ENCODE results near the gene IL1RL2.

Gene IL1RL2

DNA sequence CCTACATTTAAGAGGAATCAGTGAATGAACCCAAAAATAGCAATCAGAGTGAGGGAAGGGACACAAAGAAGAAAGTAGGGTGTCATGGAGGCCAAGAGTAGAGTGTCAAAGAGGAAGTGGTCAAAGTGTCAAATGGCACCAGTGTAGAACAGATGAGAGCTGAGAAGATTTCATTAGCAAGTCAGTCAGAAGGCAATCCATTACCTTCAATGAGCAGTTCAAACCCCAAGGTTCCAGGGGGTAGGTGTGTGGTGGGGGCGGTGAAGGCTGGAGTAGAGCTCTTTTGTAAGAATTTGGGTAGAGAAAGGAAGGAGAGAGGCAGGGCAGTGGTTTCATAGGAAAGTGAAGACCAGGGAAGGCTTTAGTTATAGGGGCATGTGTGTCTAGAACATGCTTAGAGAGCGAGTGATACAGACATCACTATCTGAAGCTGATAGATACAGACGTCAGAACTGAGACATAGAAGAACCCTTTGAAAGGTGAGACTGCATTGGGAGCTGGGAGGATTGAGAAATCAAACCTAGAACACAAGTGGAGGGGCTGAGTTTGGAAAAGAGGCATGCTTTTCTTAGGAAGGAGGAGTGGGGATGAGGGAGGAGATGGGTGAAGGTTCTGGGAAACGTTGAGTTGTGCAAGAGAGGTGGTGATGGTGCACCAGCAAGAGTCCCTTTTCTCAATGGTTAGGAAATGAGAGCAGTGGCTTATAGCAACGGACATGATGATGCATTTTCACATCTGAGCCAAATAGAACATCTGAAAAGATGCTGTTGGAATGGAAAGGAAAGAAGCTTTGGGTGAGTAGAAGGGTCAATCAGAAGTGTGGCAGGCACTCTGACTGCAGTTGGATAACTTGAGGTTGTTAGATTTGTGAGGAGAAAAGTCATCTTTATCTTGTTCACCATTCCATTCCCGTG is 75.7 kb downstream of the IL1RL2 start:
- Histone ChIP-seq H3K36me3 (ENCODE audit: control insufficient read depth in 1 of 2, insufficient read depth in 2 of 2, low read length in 2 of 2) (no peaks in the 10 kb centered on the region), H3K9me3 (ENCODE audit: control insufficient read depth in 1 of 2, low read length in 2 of 2) (no peaks in the 10 kb centered on the region), H3K27me3 (ENCODE audit: control insufficient read depth in 1 of 2, insufficient read depth in 2 of 2, low read length in 2 of 2) (peaks cover 0 to 3% of the 10 kb centered on the region in 2 donors), H3K9ac (ENCODE audit: low read depth in 1 of 2, low read length in 2 of 2) (no peak overlapping the region), H3K4me3 (ENCODE audit: low read depth in 1 of 2, low read length in 2 of 2) (no peak overlapping the region), H3K27ac (ENCODE audit: low read depth, low read length) (no peak overlapping the region), H3K4me1 (ENCODE audit: control insufficient read depth in 1 of 2, insufficient read depth in 2 of 2, low read length in 2 of 2) (no peaks in the 10 kb centered on the region)

DNA sequence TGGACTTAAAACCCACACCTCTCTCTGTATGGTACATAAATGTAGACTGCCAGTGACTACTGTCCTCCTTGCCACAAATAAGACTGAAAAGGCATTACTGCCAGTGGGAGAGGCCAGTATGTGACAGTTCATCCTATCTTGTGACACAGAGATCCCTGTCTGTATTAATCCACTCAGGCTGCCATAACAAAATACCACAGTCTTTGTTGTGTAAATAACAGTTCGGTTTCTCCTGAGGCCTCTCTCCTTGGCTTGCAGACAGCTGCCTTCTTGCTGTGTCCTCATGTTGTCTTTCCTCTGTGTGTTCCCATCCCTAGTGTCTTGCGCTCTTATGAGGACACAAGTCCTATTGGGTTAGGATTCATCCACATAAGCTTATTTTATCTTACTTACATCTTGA is 78.1 kb downstream of the IL1RL2 start:
- no peaks in the 10 kb centered on the region for H3K36me3 ChIP-seq (ENCODE audit: control insufficient read depth in 1 of 2, insufficient read depth in 2 of 2, low read length in 2 of 2)
- no peaks in the 10 kb centered on the region for H3K4me1 ChIP-seq (ENCODE audit: control insufficient read depth in 1 of 2, insufficient read depth in 2 of 2, low read length in 2 of 2)
- no peak overlapping the region for H3K27ac ChIP-seq (ENCODE audit: low read depth, low read length)
- no peak overlapping the region for H3K9ac ChIP-seq (ENCODE audit: low read depth in 1 of 2, low read length in 2 of 2)
- H3K9me3 ChIP-seq (ENCODE audit: control insufficient read depth in 1 of 2, low read length in 2 of 2), result no peaks in the 10 kb centered on the region
- peaks cover 0 to 3% of the 10 kb centered on the region in 2 donors for H3K27me3 ChIP-seq (ENCODE audit: control insufficient read depth in 1 of 2, insufficient read depth in 2 of 2, low read length in 2 of 2)
- no peak overlapping the region for H3K4me3 ChIP-seq (ENCODE audit: low read depth in 1 of 2, low read length in 2 of 2)

- Histone ChIP-seq H3K4me3 (ENCODE audit: low read depth in 1 of 2, low read length in 2 of 2) (no peak overlapping the region), H3K36me3 (ENCODE audit: control insufficient read depth in 1 of 2, insufficient read depth in 2 of 2, low read length in 2 of 2) (no peaks in the 10 kb centered on the region), H3K27ac (ENCODE audit: low read depth, low read length) (no peak overlapping the region)
Measured at GRCh38 chr2:102266204-102266603, 79.4 kb downstream of the IL1RL2 start.

GRCh38 chr2:102267774-102268173 is 81.0 kb downstream of the IL1RL2 start:
- no peaks in the 10 kb centered on the region for H3K27me3 ChIP-seq (ENCODE audit: control insufficient read depth in 1 of 2, insufficient read depth in 2 of 2, low read length in 2 of 2)
- no peaks in the 10 kb centered on the region for H3K4me1 ChIP-seq (ENCODE audit: control insufficient read depth in 1 of 2, insufficient read depth in 2 of 2, low read length in 2 of 2)
- no peaks in the 10 kb centered on the region for H3K36me3 ChIP-seq (ENCODE audit: control insufficient read depth in 1 of 2, insufficient read depth in 2 of 2, low read length in 2 of 2)
- H3K9ac ChIP-seq (ENCODE audit: low read depth in 1 of 2, low read length in 2 of 2), result no peak overlapping the region
- H3K27ac ChIP-seq (ENCODE audit: low read depth, low read length), result no peak overlapping the region
- H3K4me3 ChIP-seq (ENCODE audit: low read depth in 1 of 2, low read length in 2 of 2), result no peak overlapping the region
- no peaks in the 10 kb centered on the region for H3K9me3 ChIP-seq (ENCODE audit: control insufficient read depth in 1 of 2, low read length in 2 of 2)

More at GRCh38 chr2:102266204-102266603, 79.4 kb downstream of the IL1RL2 start:
- Histone ChIP-seq H3K9me3 (ENCODE audit: control insufficient read depth in 1 of 2, low read length in 2 of 2) (no peaks in the 10 kb centered on the region), H3K9ac (ENCODE audit: low read depth in 1 of 2, low read length in 2 of 2) (no peak overlapping the region), H3K27me3 (ENCODE audit: control insufficient read depth in 1 of 2, insufficient read depth in 2 of 2, low read length in 2 of 2) (peaks cover 0 to 1% of the 10 kb centered on the region in 2 donors), H3K4me1 (ENCODE audit: control insufficient read depth in 1 of 2, insufficient read depth in 2 of 2, low read length in 2 of 2) (no peaks in the 10 kb centered on the region)

DNA sequence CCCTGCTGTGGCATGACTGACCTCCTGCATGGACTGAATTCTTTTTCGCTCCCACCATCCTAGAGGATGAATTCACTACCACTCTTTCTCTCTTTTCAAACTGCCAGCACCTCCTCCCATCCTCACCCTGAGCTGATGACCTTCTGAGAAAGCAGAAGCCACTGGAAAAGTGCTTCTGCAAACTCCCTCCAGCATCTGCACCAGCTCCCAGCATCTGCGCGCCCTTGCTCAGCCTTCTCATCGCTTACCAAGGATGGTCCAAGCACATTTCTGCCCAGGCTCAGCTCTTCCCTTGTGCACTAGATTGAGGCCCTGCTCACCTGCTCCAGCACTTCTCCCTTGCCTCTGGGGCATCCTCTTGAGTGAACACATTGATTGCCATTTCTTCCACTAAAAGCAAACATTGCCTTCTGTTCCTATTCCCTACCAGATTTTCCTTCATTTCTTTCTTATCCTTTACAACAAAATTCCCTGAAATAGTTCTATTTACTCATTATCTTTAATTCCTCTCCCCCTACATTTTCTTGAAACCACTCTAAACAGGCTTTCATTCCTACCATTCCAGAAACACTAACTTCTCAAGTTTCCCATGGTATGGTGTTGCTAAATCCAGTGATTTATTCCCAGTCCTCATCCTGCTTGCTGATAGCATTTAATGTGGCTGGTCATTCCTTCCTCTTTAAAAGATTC is 81.8 kb downstream of the IL1RL2 start:
- H3K9me3 ChIP-seq (ENCODE audit: control insufficient read depth in 1 of 2, low read length in 2 of 2), result no peaks in the 10 kb centered on the region
- no peak overlapping the region for H3K9ac ChIP-seq (ENCODE audit: low read depth in 1 of 2, low read length in 2 of 2)
- no peak overlapping the region for H3K27ac ChIP-seq (ENCODE audit: low read depth, low read length)
- no peaks in the 10 kb centered on the region for H3K36me3 ChIP-seq (ENCODE audit: control insufficient read depth in 1 of 2, insufficient read depth in 2 of 2, low read length in 2 of 2)
- no peaks in the 10 kb centered on the region for H3K4me1 ChIP-seq (ENCODE audit: control insufficient read depth in 1 of 2, insufficient read depth in 2 of 2, low read length in 2 of 2)
- no peak overlapping the region for H3K4me3 ChIP-seq (ENCODE audit: low read depth in 1 of 2, low read length in 2 of 2)
- no peaks in the 10 kb centered on the region for H3K27me3 ChIP-seq (ENCODE audit: control insufficient read depth in 1 of 2, insufficient read depth in 2 of 2, low read length in 2 of 2)

DNA sequence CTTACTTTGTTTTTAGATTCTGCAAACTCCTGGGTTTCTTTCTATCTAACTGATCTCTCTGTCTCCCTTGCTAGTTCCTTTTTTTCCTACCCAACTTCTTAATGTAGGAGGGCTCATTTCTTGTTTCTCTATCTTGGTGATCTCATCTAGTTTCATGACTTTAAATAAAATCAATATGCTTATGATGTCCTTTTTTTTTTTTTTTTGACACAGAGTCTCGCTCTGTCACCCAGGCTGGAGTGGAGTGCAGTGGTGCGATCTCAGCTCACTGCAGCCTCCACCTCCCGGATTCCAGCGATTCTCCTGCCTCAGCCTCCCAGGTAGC is 82.3 kb downstream of the IL1RL2 start:
- no peaks in the 10 kb centered on the region for H3K27me3 ChIP-seq (ENCODE audit: control insufficient read depth in 1 of 2, insufficient read depth in 2 of 2, low read length in 2 of 2)
- H3K36me3 ChIP-seq (ENCODE audit: control insufficient read depth in 1 of 2, insufficient read depth in 2 of 2, low read length in 2 of 2), result no peaks in the 10 kb centered on the region
- H3K9ac ChIP-seq (ENCODE audit: low read depth in 1 of 2, low read length in 2 of 2), result no peak overlapping the region
- no peak overlapping the region for H3K4me3 ChIP-seq (ENCODE audit: low read depth in 1 of 2, low read length in 2 of 2)
- H3K4me1 ChIP-seq (ENCODE audit: control insufficient read depth in 1 of 2, insufficient read depth in 2 of 2, low read length in 2 of 2), result no peaks in the 10 kb centered on the region
- H3K27ac ChIP-seq (ENCODE audit: low read depth, low read length), result no peak overlapping the region
- H3K9me3 ChIP-seq (ENCODE audit: control insufficient read depth in 1 of 2, low read length in 2 of 2), result no peaks in the 10 kb centered on the region

DNA sequence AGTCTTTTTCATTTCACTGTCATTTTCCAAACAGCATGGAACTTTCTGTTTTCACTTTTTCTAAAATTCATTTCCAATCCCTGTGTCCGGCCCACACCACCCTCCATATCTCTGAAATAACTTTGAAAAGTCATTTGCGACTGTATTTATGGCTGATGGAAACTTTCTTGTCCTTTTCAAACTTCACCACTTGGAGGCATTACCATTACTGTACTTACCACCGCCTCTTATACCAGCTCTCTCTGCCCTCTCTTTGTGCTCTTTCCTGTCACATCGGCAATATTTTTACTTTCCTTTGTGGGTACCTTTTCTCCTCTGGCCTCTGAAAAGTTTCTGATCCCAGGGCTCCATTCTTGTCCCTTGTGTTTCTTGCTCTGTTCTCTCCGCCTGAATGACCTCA is 85.0 kb downstream of the IL1RL2 start:
- no peak overlapping the region for H3K9ac ChIP-seq (ENCODE audit: low read depth in 1 of 2, low read length in 2 of 2)
- no peaks in the 10 kb centered on the region for H3K36me3 ChIP-seq (ENCODE audit: control insufficient read depth in 1 of 2, insufficient read depth in 2 of 2, low read length in 2 of 2)
- no peak overlapping the region for H3K4me3 ChIP-seq (ENCODE audit: low read depth in 1 of 2, low read length in 2 of 2)
- no peaks in the 10 kb centered on the region for H3K27me3 ChIP-seq (ENCODE audit: control insufficient read depth in 1 of 2, insufficient read depth in 2 of 2, low read length in 2 of 2)
- H3K9me3 ChIP-seq (ENCODE audit: control insufficient read depth in 1 of 2, low read length in 2 of 2), result no peaks in the 10 kb centered on the region
- H3K27ac ChIP-seq (ENCODE audit: low read depth, low read length), result no peak overlapping the region
- no peaks in the 10 kb centered on the region for H3K4me1 ChIP-seq (ENCODE audit: control insufficient read depth in 1 of 2, insufficient read depth in 2 of 2, low read length in 2 of 2)

GRCh38 chr2:102273619-102274211 is 86.9 kb downstream of the IL1RL2 start:
- Histone ChIP-seq H3K4me3 (ENCODE audit: low read depth in 1 of 2, low read length in 2 of 2) (no peak overlapping the region), H3K36me3 (ENCODE audit: control insufficient read depth in 1 of 2, insufficient read depth in 2 of 2, low read length in 2 of 2) (no peaks in the 10 kb centered on the region), H3K9me3 (ENCODE audit: control insufficient read depth in 1 of 2, low read length in 2 of 2) (no peaks in the 10 kb centered on the region), H3K4me1 (ENCODE audit: control insufficient read depth in 1 of 2, insufficient read depth in 2 of 2, low read length in 2 of 2) (peaks cover 0 to 6% of the 10 kb centered on the region in 2 donors), H3K27ac (ENCODE audit: low read depth, low read length) (no peak overlapping the region), H3K27me3 (ENCODE audit: control insufficient read depth in 1 of 2, insufficient read depth in 2 of 2, low read length in 2 of 2) (no peaks in the 10 kb centered on the region), H3K9ac (ENCODE audit: low read depth in 1 of 2, low read length in 2 of 2) (no peak overlapping the region)

DNA sequence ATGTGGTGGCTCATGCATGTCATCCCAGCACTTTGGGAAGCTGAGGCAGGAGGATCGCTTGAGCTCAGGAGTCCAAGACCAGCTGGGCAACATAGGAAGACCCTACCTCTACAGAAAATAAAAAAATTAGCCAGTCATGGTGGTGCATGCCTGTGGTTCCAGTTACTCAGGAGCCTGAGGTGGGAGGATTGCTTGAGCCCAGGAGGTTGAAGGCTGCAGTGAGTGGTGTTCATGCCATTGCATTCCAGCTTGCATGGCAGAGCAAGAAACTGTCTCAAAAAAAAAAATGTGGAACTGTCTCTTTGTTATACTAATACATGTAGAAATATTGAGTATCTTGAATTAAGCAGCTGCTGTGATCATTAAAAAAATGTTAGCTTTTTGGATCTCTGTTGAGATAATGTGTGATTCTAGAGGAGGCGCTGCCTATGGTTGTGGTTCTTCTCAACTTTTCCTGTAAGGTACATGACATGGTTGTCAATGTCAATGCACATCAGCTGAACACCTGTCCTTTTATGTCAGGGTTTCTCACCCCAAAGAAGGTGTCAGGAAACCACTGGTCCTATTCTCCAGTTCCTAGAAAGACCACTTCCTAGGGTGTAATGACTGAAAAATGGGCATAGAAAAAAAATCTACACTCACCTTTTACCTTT is 89.9 kb downstream of the IL1RL2 start:
- H3K9ac ChIP-seq (ENCODE audit: low read depth in 1 of 2, low read length in 2 of 2), result no peak overlapping the region
- no peaks in the 10 kb centered on the region for H3K9me3 ChIP-seq (ENCODE audit: control insufficient read depth in 1 of 2, low read length in 2 of 2)
- no peak overlapping the region for H3K4me3 ChIP-seq (ENCODE audit: low read depth in 1 of 2, low read length in 2 of 2)
- H3K27me3 ChIP-seq (ENCODE audit: control insufficient read depth in 1 of 2, insufficient read depth in 2 of 2, low read length in 2 of 2), result no peaks in the 10 kb centered on the region
- H3K27ac ChIP-seq (ENCODE audit: low read depth, low read length), result no peak overlapping the region
- H3K36me3 ChIP-seq (ENCODE audit: control insufficient read depth in 1 of 2, insufficient read depth in 2 of 2, low read length in 2 of 2), result no peaks in the 10 kb centered on the region
- H3K4me1 ChIP-seq (ENCODE audit: control insufficient read depth in 1 of 2, insufficient read depth in 2 of 2, low read length in 2 of 2), result peaks cover 0 to 6% of the 10 kb centered on the region in 2 donors
